ENCODE results near the gene NPY. TPM values are rescaled to one million over a fixed set of nuclear protein-coding genes. Genes with fewer than 3 reads are reported as not detected.

Gene NPY
- total and polyA plus RNA-seq, 2 donors from 2014 or later, result not detected

DNA sequence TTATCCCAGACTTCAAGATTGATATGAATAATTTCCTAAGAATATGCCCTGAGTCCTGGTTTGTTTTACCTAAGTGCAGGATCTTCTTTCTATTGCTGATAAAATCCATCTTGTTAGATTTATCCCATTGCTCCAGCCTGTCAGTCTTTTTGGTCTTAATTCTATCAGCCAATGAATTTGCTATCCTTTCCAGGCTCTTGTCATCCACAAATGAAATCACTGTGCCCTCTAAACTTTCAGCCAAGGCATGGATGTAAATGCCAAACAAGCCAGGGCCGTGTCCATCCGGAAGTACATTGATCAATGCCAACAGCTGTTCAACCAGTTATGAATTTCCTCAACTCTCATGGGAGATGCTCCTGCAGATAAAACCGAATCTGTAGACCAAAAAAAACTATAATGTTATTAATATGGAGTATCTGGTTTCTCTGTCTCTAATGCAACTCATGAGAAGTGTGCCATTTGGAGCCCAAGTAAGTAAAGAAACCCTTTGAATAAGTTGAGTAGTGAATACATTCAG, 40.0 kb downstream of the NPY start:
- Histone ChIP-seq H3K9me3 (ENCODE audit: control insufficient read depth in 2 of 3, insufficient read depth in 1 of 3, low read length in 3 of 3) (no peaks in the 10 kb centered on the region), H3K36me3 (ENCODE audit: control insufficient read depth in 2 of 3, insufficient read depth in 3 of 3, low read length in 3 of 3) (no peaks in the 10 kb centered on the region), H3K27ac (ENCODE audit: low read depth in 2 of 2, low read length in 2 of 2) (no peak overlapping the region), H3K4me1 (ENCODE audit: control insufficient read depth in 2 of 3, insufficient read depth in 2 of 3, low read depth in 1 of 3, low read length in 3 of 3) (no peaks in the 10 kb centered on the region), H3K9ac (ENCODE audit: low read length in 3 of 3) (no peak overlapping the region), H3K4me3 (ENCODE audit: low read length in 3 of 3) (no peak overlapping the region), H3K27me3 (ENCODE audit: control insufficient read depth, insufficient read depth, low read length) (no peaks in the 10 kb centered on the region)
- FAIRE-seq (no peak), DNase-seq (no peak)
- TF ChIP-seq, protein P1, sequence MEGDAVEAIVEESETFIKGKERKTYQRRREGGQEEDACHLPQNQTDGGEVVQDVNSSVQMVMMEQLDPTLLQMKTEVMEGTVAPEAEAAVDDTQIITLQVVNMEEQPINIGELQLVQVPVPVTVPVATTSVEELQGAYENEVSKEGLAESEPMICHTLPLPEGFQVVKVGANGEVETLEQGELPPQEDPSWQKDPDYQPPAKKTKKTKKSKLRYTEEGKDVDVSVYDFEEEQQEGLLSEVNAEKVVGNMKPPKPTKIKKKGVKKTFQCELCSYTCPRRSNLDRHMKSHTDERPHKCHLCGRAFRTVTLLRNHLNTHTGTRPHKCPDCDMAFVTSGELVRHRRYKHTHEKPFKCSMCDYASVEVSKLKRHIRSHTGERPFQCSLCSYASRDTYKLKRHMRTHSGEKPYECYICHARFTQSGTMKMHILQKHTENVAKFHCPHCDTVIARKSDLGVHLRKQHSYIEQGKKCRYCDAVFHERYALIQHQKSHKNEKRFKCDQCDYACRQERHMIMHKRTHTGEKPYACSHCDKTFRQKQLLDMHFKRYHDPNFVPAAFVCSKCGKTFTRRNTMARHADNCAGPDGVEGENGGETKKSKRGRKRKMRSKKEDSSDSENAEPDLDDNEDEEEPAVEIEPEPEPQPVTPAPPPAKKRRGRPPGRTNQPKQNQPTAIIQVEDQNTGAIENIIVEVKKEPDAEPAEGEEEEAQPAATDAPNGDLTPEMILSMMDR (IDR thresholded peaks at IDR 0.05; ENCODE audit: borderline replicate concordance, extremely low read depth, insufficient read depth), result no peak
- intact Hi-C loops (cut with DNase I), result no loop called here

- FAIRE-seq, result no peak
- Histone ChIP-seq H3K9ac (ENCODE audit: low read length in 3 of 3) (no peak overlapping the region), H3K4me3 (ENCODE audit: low read length in 3 of 3) (no peak overlapping the region), H3K36me3 (ENCODE audit: control insufficient read depth in 2 of 3, insufficient read depth in 3 of 3, low read length in 3 of 3) (no peaks in the 10 kb centered on the region), H3K27ac (ENCODE audit: low read depth in 2 of 2, low read length in 2 of 2) (no peak overlapping the region), H3K27me3 (ENCODE audit: control insufficient read depth, insufficient read depth, low read length) (no peaks in the 10 kb centered on the region), H3K9me3 (ENCODE audit: control insufficient read depth in 2 of 3, insufficient read depth in 1 of 3, low read length in 3 of 3) (no peaks in the 10 kb centered on the region), H3K4me1 (ENCODE audit: control insufficient read depth in 2 of 3, insufficient read depth in 2 of 3, low read depth in 1 of 3, low read length in 3 of 3) (no peaks in the 10 kb centered on the region)
- TF ChIP-seq, protein P1 (IDR thresholded peaks at IDR 0.05; ENCODE audit: borderline replicate concordance, extremely low read depth, insufficient read depth), result no peak
- intact Hi-C loops (cut with DNase I), result no loop called here
- DNase-seq, result no peak
Measured at GRCh38 chr7:24325708-24326107, 41.7 kb downstream of the NPY start.

GRCh38 chr7:24328050-24328449, 44.1 kb downstream of the NPY start:
- H3K4me1 ChIP-seq (ENCODE audit: control insufficient read depth in 2 of 3, insufficient read depth in 2 of 3, low read depth in 1 of 3, low read length in 3 of 3), result no peaks in the 10 kb centered on the region
- DNase-seq (no peak), FAIRE-seq (no peak)
- no peak overlapping the region for H3K4me3 ChIP-seq (ENCODE audit: low read length in 3 of 3)
- no peaks in the 10 kb centered on the region for H3K27me3 ChIP-seq (ENCODE audit: control insufficient read depth, insufficient read depth, low read length)
- H3K9me3 ChIP-seq (ENCODE audit: control insufficient read depth in 2 of 3, insufficient read depth in 1 of 3, low read length in 3 of 3), result no peaks in the 10 kb centered on the region
- no peak overlapping the region for H3K9ac ChIP-seq (ENCODE audit: low read length in 3 of 3)
- TF ChIP-seq, protein P1 (IDR thresholded peaks at IDR 0.05; ENCODE audit: borderline replicate concordance, extremely low read depth, insufficient read depth), result no peak
- H3K27ac ChIP-seq (ENCODE audit: low read depth in 2 of 2, low read length in 2 of 2), result no peak overlapping the region
- H3K36me3 ChIP-seq (ENCODE audit: control insufficient read depth in 2 of 3, insufficient read depth in 3 of 3, low read length in 3 of 3), result no peaks in the 10 kb centered on the region
- intact Hi-C loops (cut with DNase I), result no loop called here

GRCh38 chr7:24328894-24329293, 44.9 kb downstream of the NPY start:
- Histone ChIP-seq H3K36me3 (ENCODE audit: control insufficient read depth in 2 of 3, insufficient read depth in 3 of 3, low read length in 3 of 3) (peaks cover 0 to 2% (median 0%) of the 10 kb centered on the region in 3 donors), H3K4me1 (ENCODE audit: control insufficient read depth in 2 of 3, insufficient read depth in 2 of 3, low read depth in 1 of 3, low read length in 3 of 3) (no peaks in the 10 kb centered on the region), H3K9ac (ENCODE audit: low read length in 3 of 3) (no peak overlapping the region), H3K9me3 (ENCODE audit: control insufficient read depth in 2 of 3, insufficient read depth in 1 of 3, low read length in 3 of 3) (no peaks in the 10 kb centered on the region), H3K27ac (ENCODE audit: low read depth in 2 of 2, low read length in 2 of 2) (no peak overlapping the region), H3K27me3 (ENCODE audit: control insufficient read depth, insufficient read depth, low read length) (no peaks in the 10 kb centered on the region), H3K4me3 (ENCODE audit: low read length in 3 of 3) (no peak overlapping the region)
- DNase-seq (no peak), FAIRE-seq (no peak)
- TF ChIP-seq, protein P1 (IDR thresholded peaks at IDR 0.05; ENCODE audit: borderline replicate concordance, extremely low read depth, insufficient read depth), result no peak
- intact Hi-C loops (cut with DNase I), result no loop called here
